Measurements from ENCODE around the gene OGA. TPM values are rescaled to one million over a fixed set of nuclear protein-coding genes. Genes with fewer than 3 reads are reported as not detected.

OGA gene
- total and polyA plus RNA-seq, 2 experiments from 2014 or later, result 46.1 to 76.8 TPM

- DNase-seq (ENCODE audit: low spot score), result no peak
- 53% methylated on average over 10 of the region's 10 CpGs for WGBS (ENCODE audit: low lambda C conversion rate, missing lambda C conversion rate)
- H3K36me3 ChIP-seq (replicated peaks; ENCODE audit: insufficient read depth, low read depth), result no peaks in the 10 kb centered on the region
- TF ChIP-seq EZH2 (IDR thresholded peaks at IDR 0.05; ENCODE audit: borderline replicate concordance) (no peak), EZH2phosphoT487 (IDR thresholded peaks at IDR 0.05; ENCODE audit: low read depth, severe bottlenecking, unreplicated experiment) (no peak), CTCF (IDR thresholded peaks at IDR 0.05; ENCODE audit: poor library complexity) (no peak)
- H3K4me1 ChIP-seq (ENCODE audit: insufficient read depth), result peaks cover 19% of the 10 kb centered on the region
- no peaks in the 10 kb centered on the region for H4K20me1 ChIP-seq (ENCODE audit: insufficient read depth, poor library complexity, severe bottlenecking)
- peaks cover 9% of the 10 kb centered on the region for H3K27me3 ChIP-seq
- peak overlapping the region; percentile 81 for H3K4me2 ChIP-seq
- H3K9me3 ChIP-seq (ENCODE audit: low read depth), result no peaks in the 10 kb centered on the region
- no peaks in the 10 kb centered on the region for H3K79me2 ChIP-seq
- H3K4me3 ChIP-seq, result peak overlapping the region; percentile 87
- H3K27ac ChIP-seq, result peak overlapping the region; percentile 73
- peak overlapping the region; percentile 54 for H2AFZ ChIP-seq
- no peaks in the 10 kb centered on the region for H3K9me2 ChIP-seq (replicated peaks; ENCODE audit: insufficient read depth)
Measured at GRCh38 chr10:101783736-101784118, 34.5 kb downstream of the OGA start.

GRCh38 chr10:101782811-101783735 is 35.2 kb downstream of the OGA start, which contains the start of gene NPM3:
Gene NPM3 (minus strand): TSS chr10:101783446. CDS start chr10:101783390, 56 bp downstream.
- Histone ChIP-seq H3K9me3 (ENCODE audit: low read depth) (no peaks in the 10 kb centered on the region), H3K4me1 (ENCODE audit: insufficient read depth) (peaks cover 25% of the 10 kb centered on the region), H3K27me3 (peaks cover 15% of the 10 kb centered on the region), H3K27ac (peak within 1 kb of the TSS; percentile 73), H3K9me2 (replicated peaks; ENCODE audit: insufficient read depth) (no peaks in the 10 kb centered on the region), H3K4me3 (peak within 1 kb of the TSS; percentile 87), H4K20me1 (ENCODE audit: insufficient read depth, poor library complexity, severe bottlenecking) (no peaks in the 10 kb centered on the region), H3K79me2 (no peaks in the 10 kb centered on the region), H3K36me3 (replicated peaks; ENCODE audit: insufficient read depth, low read depth) (no peaks in the 10 kb centered on the region), H3K4me2 (peak within 1 kb of the TSS; percentile 81), H2AFZ (peak within 1 kb of the TSS; percentile 54)
- TF ChIP-seq CTCF (IDR thresholded peaks at IDR 0.05; ENCODE audit: poor library complexity) (no peak), EZH2phosphoT487 (IDR thresholded peaks at IDR 0.05; ENCODE audit: low read depth, severe bottlenecking, unreplicated experiment) (no peak), EZH2 (IDR thresholded peaks at IDR 0.05; ENCODE audit: borderline replicate concordance) (no peak)
- WGBS (ENCODE audit: low lambda C conversion rate, missing lambda C conversion rate), result 3% methylated on average over 49 of the region's 57 CpGs
- DNase-seq (ENCODE audit: low spot score), result peak; percentile 94

GRCh38 chr10:101781984-101782810 is 36.0 kb downstream of the OGA start:
- no peak for DNase-seq (ENCODE audit: low spot score)
- Histone ChIP-seq H3K4me2 (peak overlapping the region; percentile 81), H3K36me3 (replicated peaks; ENCODE audit: insufficient read depth, low read depth) (no peaks in the 10 kb centered on the region), H2AFZ (no peak overlapping the region), H3K27ac (no peak overlapping the region), H3K4me3 (peak overlapping the region; percentile 87), H3K4me1 (ENCODE audit: insufficient read depth) (peaks cover 29% of the 10 kb centered on the region), H3K79me2 (no peaks in the 10 kb centered on the region), H3K27me3 (peaks cover 24% of the 10 kb centered on the region), H3K9me2 (replicated peaks; ENCODE audit: insufficient read depth) (no peaks in the 10 kb centered on the region), H3K9me3 (ENCODE audit: low read depth) (no peaks in the 10 kb centered on the region), H4K20me1 (ENCODE audit: insufficient read depth, poor library complexity, severe bottlenecking) (no peaks in the 10 kb centered on the region)
- no peak for TF ChIP-seq EZH2phosphoT487 (IDR thresholded peaks at IDR 0.05; ENCODE audit: low read depth, severe bottlenecking, unreplicated experiment)
- TF ChIP-seq CTCF (IDR thresholded peaks at IDR 0.05; ENCODE audit: poor library complexity), result no peak
- TF ChIP-seq EZH2 (IDR thresholded peaks at IDR 0.05; ENCODE audit: borderline replicate concordance), result no peak
- 66% methylated on average over 16 of the region's 17 CpGs for WGBS (ENCODE audit: low lambda C conversion rate, missing lambda C conversion rate)
